Gastrocnemius medialis (tissue), 4 donors: ENCODE results near the gene ZPLD1.

Experiments used
- CTCF ChIP-seq, 5 experiments: fragments of 450-650 bp in 3 of 5; fragments of 200-600 bp in 2 of 5; sonication (generic) in 2 of 5; IDR thresholded peaks in 4 of 5; conservative IDR thresholded peaks in 1 of 5; 1 replicate in 4 of 5; 2 replicates in 1 of 5; pipeline ENCODE4 v1.5.1; 2016 to 2019; ENCODE audit warnings: antibody characterized with exemption in 5 of 5, mild to moderate bottlenecking in 3 of 5, moderate library complexity in 3 of 5
- POLR2A ChIP-seq, 2 donors: fragments of 450-650 bp; IDR thresholded peaks; one replicate each; pipeline ENCODE4 v1.6.1; 2017; ENCODE audit warnings: antibody characterized with exemption in 2 of 2, mild to moderate bottlenecking in 2 of 2, moderate library complexity in 2 of 2

- no peak for TF ChIP-seq CTCF (IDR thresholded peaks at IDR 0.05 in 4 of 5, conservative IDR thresholded peaks at IDR 0.05 in 1 of 5)
- TF ChIP-seq POLR2A (IDR thresholded peaks at IDR 0.05): no peak
Measured at GRCh38 chr3:102443021-102443420, 8.2 kb downstream of the ZPLD1 start.
